Activated T-helper 2 cell treated with anti-CD3 and anti-CD28 coated beads, Interferon-gamma antibody, Interleukin-2, Interleukin-4, amounts not matched to agents 10 μg/mL and 5 μg/mL and 100 μg/mL, durations not matched to agents 14 hours and 24 hours and 36 hours (primary cell): Measurements from ENCODE around the gene KRT12. TPM values are rescaled to one million over a fixed set of nuclear protein-coding genes. Genes with fewer than 3 reads are reported as not detected.

Experiments used
- DNase-seq: peaks from one replicate; pipeline ENCODE4 v3.0.0; 2021; ENCODE audit warnings: low spot score
- H3K27ac Mint-ChIP-seq: one replicate; pipeline ENCODE4 v1.8.0; 2021; ENCODE audit warnings: mixed read lengths
- H3K27me3 Mint-ChIP-seq: one replicate; pipeline ENCODE4 v1.8.0; 2021; ENCODE audit warnings: low read depth, mixed read lengths
- H3K36me3 Mint-ChIP-seq: one replicate; pipeline ENCODE4 v1.8.0; 2021; ENCODE audit warnings: low read depth, mixed read lengths
- H3K4me1 Mint-ChIP-seq: one replicate; pipeline ENCODE4 v1.8.0; 2021; ENCODE audit warnings: low read depth, mixed read lengths
- H3K4me3 Mint-ChIP-seq: one replicate; pipeline ENCODE4 v1.8.0; 2021; ENCODE audit warnings: low read depth, mild to moderate bottlenecking, moderate library complexity, mixed read lengths
- H3K9me3 Mint-ChIP-seq: one replicate; pipeline ENCODE4 v1.8.0; 2021; ENCODE audit warnings: mixed read lengths
- intact Hi-C: fragments of 100-400 bp; cut with micrococcal nuclease; formaldehyde crosslinking; loops from one replicate; pipeline ENCODE4 v1.15.1; 2023
- total RNA-seq: library from RNA; stranded (reverse); gene quantifications from 2 replicates; pipeline ENCODE4 v1.2.3, GENCODE V29; 2022

KRT12 gene
- total RNA-seq, 1 donor from 2014 or later = not detected

DNA sequence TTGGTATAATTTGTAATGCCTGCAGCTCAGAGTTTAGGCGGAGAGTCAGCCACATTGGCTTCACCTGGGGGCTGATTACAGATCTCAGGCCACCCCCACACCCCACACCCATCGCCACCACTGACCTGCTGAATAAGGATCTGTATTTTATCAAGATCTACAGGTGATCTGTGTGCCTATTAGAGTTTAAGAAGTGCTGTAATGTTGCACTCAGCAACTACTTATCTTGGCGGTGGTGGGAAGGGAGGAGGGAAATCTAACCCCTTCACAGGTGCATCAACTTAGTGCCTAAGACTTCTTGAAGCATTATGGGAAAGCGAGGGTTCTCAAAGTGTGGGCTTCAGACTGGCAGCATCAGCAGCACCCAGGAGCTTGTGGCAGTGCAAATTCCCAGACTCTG is 35.5 kb upstream of the KRT12 start:
- H3K27me3 Mint-ChIP-seq = peaks cover 24% of the 10 kb centered on the region
- no peaks in the 10 kb centered on the region for H3K36me3 Mint-ChIP-seq
- peaks cover 17% of the 10 kb centered on the region for H3K4me1 Mint-ChIP-seq
- intact Hi-C loops = loop anchor here (5.0 kb wide), 1 partner anchor 85 kb away; no protein-coding TSS in a partner anchor
- H3K27ac Mint-ChIP-seq = no peak overlapping the region
- H3K4me3 Mint-ChIP-seq = no peak overlapping the region
- DNase-seq = no peak
- no peaks in the 10 kb centered on the region for H3K9me3 Mint-ChIP-seq

- H3K36me3 Mint-ChIP-seq = no peaks in the 10 kb centered on the region
- peaks cover 24% of the 10 kb centered on the region for H3K27me3 Mint-ChIP-seq
- no peaks in the 10 kb centered on the region for H3K9me3 Mint-ChIP-seq
- DNase-seq = no peak
- H3K4me1 Mint-ChIP-seq = peaks cover 17% of the 10 kb centered on the region
- intact Hi-C loops = loop anchor here (5.0 kb wide), 1 partner anchor 85 kb away; no protein-coding TSS in a partner anchor
- H3K4me3 Mint-ChIP-seq = no peak overlapping the region
- H3K27ac Mint-ChIP-seq = no peak overlapping the region
Observed at GRCh38 chr17:40901981-40902474, 35.0 kb upstream of the KRT12 start.

DNA sequence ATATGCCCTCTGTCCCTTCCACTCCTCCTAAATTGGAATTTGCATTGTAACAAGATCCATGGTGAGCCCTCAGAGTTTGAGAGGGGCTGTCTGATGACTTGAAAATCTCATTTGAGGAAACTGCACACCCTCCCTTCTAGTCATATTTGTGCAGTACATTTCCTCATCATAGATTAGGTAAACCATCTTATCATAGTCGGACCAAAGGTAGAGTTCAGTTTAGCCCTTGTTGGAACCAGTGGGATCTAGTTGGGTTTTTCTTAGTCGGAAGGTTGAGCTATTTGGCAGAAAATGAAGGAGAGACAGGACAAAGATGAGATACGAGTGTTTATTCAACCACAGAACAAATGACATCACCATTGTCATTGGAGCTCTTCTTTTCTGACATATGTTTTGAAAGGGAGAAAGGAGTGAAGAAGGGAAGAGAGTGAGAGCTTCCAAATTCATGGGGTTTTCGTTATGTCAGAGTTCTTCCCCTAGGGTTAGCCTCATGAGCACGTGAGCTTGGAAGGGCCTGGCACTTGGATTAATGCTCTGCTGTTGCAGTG is 33.9 kb upstream of the KRT12 start:
- Mint-ChIP-seq H3K4me1 (peaks cover 17% of the 10 kb centered on the region), H3K9me3 (no peaks in the 10 kb centered on the region), H3K27me3 (peaks cover 27% of the 10 kb centered on the region), H3K36me3 (no peaks in the 10 kb centered on the region), H3K27ac (no peak overlapping the region), H3K4me3 (no peak overlapping the region)
- intact Hi-C loops = loop anchor here (5.0 kb wide), 1 partner anchor 84 kb away; no protein-coding TSS in a partner anchor
- DNase-seq = no peak

- Mint-ChIP-seq H3K4me3 (no peak overlapping the region), H3K9me3 (no peaks in the 10 kb centered on the region), H3K27ac (no peak overlapping the region), H3K36me3 (no peaks in the 10 kb centered on the region), H3K4me1 (peaks cover 2% of the 10 kb centered on the region), H3K27me3 (peaks cover 25% of the 10 kb centered on the region)
- DNase-seq = no peak
- intact Hi-C loops = no loop called here
Observed at GRCh38 chr17:40896916-40897455, 30.0 kb upstream of the KRT12 start.

GRCh38 chr17:40895106-40895730 is 28.2 kb upstream of the KRT12 start:
- no peaks in the 10 kb centered on the region for H3K4me1 Mint-ChIP-seq
- no peak for DNase-seq
- H3K27ac Mint-ChIP-seq = no peak overlapping the region
- no peaks in the 10 kb centered on the region for H3K9me3 Mint-ChIP-seq
- H3K36me3 Mint-ChIP-seq = no peaks in the 10 kb centered on the region
- H3K4me3 Mint-ChIP-seq = no peak overlapping the region
- peaks cover 25% of the 10 kb centered on the region for H3K27me3 Mint-ChIP-seq
- intact Hi-C loops = no loop called here

GRCh38 chr17:40888196-40888720 is 21.2 kb upstream of the KRT12 start:
- no peak for DNase-seq
- Mint-ChIP-seq H3K27ac (no peak overlapping the region), H3K9me3 (no peaks in the 10 kb centered on the region), H3K4me1 (no peaks in the 10 kb centered on the region), H3K36me3 (no peaks in the 10 kb centered on the region), H3K27me3 (peaks cover 35% of the 10 kb centered on the region), H3K4me3 (no peak overlapping the region)
- intact Hi-C loops = no loop called here

GRCh38 chr17:40886090-40886489 is 19.1 kb upstream of the KRT12 start:
- H3K27ac Mint-ChIP-seq = no peak overlapping the region
- H3K4me1 Mint-ChIP-seq = no peaks in the 10 kb centered on the region
- DNase-seq = no peak
- H3K4me3 Mint-ChIP-seq = no peak overlapping the region
- no peaks in the 10 kb centered on the region for H3K36me3 Mint-ChIP-seq
- H3K27me3 Mint-ChIP-seq = peaks cover 44% of the 10 kb centered on the region
- intact Hi-C loops = no loop called here
- no peaks in the 10 kb centered on the region for H3K9me3 Mint-ChIP-seq

DNA sequence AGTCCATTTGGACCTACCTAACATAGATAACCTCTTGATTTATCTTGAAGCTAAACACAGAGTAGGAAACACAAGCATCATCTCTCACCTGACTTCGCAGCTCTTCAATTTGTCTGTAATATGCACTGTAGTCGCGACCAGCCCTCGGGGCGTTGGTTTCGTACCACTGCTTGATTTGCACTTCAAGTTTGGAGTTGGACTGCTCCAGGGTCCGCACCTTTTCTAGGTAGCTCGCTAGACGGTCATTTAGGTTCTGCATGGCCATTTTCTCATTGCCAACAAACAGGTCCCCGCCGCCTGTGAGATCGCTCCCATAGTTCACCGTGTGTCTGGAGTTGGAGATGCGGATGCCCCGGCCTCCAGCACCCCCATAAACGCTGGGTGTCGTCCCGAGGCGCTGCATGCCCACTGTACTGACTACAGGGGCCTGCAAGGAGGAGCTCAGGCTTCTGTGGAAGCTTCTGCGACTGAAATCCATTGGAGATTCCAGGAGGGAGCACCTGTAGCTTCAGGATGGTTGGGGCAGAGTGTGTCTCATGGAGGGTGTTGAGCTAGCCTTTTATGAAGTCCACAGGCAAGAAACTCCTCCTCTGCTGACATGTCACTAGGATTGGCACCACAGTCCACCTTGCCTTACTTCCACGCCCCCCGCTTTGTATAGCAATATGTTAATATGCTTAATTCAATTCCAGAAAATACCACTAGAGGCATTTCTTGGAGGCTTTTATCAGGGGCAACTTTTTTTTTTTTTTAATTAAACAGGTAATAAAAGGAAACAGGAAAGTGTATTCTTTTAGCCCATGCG is 17.9 kb upstream of the KRT12 start, which contains the start of gene KRT20:
Gene KRT20, minus strand, starts transcription at position 535 of the 805 bp plus-strand sequence. Its CDS starts 57 bp downstream, at position 478.
- Mint-ChIP-seq H3K27ac (no peak within 1 kb of the TSS), H3K27me3 (peaks cover 47% of the 10 kb centered on the region), H3K36me3 (no peaks in the 10 kb centered on the region), H3K4me1 (no peaks in the 10 kb centered on the region), H3K4me3 (no peak within 1 kb of the TSS), H3K9me3 (no peaks in the 10 kb centered on the region)
- DNase-seq = no peak
- intact Hi-C loops = no loop called here

GRCh38 chr17:40883626-40884334 is 16.8 kb upstream of the KRT12 start:
- Mint-ChIP-seq H3K4me1 (no peaks in the 10 kb centered on the region), H3K36me3 (no peaks in the 10 kb centered on the region), H3K9me3 (no peaks in the 10 kb centered on the region), H3K27me3 (peaks cover 43% of the 10 kb centered on the region), H3K4me3 (no peak overlapping the region), H3K27ac (no peak overlapping the region)
- intact Hi-C loops = no loop called here
- DNase-seq = no peak

DNA sequence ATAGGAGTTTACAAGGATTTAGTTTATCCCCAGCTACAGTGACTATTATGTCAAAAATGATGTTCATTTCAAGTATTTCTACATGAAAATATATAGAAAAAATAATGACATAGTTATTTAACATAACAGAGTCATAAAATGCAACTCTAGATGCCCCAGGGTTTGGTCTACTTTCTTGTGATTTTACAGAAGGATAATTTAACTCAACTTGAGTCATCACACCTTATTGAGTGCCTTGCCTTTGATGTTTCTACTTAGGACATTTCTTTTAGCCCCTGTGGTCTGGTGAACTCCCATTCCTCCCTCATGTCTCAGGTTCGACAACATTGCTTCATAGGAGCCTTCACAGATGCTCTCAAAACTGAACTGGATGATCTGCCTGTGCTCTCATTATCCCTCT is 16.0 kb upstream of the KRT12 start:
- DNase-seq = no peak
- Mint-ChIP-seq H3K4me3 (no peak overlapping the region), H3K9me3 (no peaks in the 10 kb centered on the region), H3K4me1 (no peaks in the 10 kb centered on the region), H3K27ac (no peak overlapping the region), H3K27me3 (peaks cover 37% of the 10 kb centered on the region), H3K36me3 (no peaks in the 10 kb centered on the region)
- intact Hi-C loops = no loop called here

GRCh38 chr17:40879026-40879425 is 12.0 kb upstream of the KRT12 start:
- no peak overlapping the region for H3K27ac Mint-ChIP-seq
- no peak for DNase-seq
- no peaks in the 10 kb centered on the region for H3K4me1 Mint-ChIP-seq
- H3K4me3 Mint-ChIP-seq = no peak overlapping the region
- H3K27me3 Mint-ChIP-seq = peaks cover 29% of the 10 kb centered on the region
- H3K9me3 Mint-ChIP-seq = no peaks in the 10 kb centered on the region
- intact Hi-C loops = no loop called here
- H3K36me3 Mint-ChIP-seq = no peaks in the 10 kb centered on the region

DNA sequence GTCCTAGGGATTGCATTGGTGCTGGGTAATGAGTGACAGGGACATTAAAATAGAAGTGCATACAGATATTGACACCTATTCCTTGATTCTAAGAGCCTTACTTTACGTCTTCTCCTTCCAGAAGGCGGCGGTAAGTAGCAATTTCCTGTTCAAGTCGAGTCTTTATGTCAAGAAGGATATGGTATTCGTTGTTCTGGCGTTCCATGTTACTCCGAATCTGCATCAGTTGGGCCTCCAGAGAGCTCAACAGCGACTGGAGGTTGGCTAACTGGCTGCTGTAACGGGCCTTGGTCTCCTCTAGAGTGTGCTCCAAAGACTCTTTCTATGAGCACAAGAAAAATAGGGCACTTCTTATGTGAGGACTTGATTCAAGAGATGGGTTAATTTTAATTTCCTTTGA is 11.0 kb upstream of the KRT12 start:
- H3K36me3 Mint-ChIP-seq = no peaks in the 10 kb centered on the region
- no peaks in the 10 kb centered on the region for H3K9me3 Mint-ChIP-seq
- peaks cover 24% of the 10 kb centered on the region for H3K27me3 Mint-ChIP-seq
- intact Hi-C loops = no loop called here
- H3K4me1 Mint-ChIP-seq = no peaks in the 10 kb centered on the region
- no peak overlapping the region for H3K27ac Mint-ChIP-seq
- no peak for DNase-seq
- H3K4me3 Mint-ChIP-seq = no peak overlapping the region
